ENCODE data around the gene EXD3. TPM values are rescaled to one million over a fixed set of nuclear protein-coding genes. Genes with fewer than 3 reads are reported as not detected.
A peak's percentile ranks its signal among the peaks of the same experiment; 100 is the strongest.

Gene EXD3
- total RNA-seq, 2 donors from 2014 or later = 5.9 to 6.0 TPM

DNA sequence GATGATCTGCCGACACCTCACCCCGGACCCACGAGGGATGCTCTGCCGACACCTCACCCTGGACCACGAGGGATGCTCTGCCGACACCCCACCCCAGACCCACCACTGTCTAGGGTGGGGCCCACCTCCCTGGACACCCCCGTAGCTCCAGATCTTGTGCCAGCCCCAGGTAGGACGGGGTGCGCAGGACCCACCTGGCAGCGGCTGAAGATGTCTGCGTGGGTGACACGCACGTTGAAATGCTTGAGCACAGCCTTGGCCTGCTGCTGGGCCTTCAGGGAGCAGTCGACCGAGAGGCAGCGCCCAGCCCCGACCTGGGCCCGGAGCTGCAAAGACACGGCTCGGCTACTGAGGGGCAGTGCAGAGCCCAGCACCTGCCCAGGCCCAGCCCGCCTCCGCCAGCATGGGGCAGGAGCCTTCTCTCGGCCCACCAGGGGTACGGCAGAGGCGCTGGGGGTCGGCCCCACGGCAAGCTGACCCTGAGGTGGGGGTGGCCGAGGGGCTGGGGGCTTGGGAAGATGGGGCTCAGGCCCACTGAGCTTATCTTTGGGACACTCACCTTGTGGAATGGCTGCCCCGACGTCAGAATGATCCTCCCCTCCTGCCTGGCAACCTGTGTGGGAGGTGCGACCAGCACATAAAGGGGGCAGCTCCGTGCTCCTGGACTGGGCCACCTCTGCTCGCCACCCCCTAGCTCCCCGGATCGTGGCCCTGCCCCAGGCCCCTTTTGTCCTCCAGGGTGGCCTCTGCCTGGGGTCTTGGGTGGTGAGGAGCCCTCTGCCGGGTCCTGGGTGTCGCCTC is 99.2 kb downstream of the EXD3 start:
- H3K9me3 ChIP-seq = no peaks in the 10 kb centered on the region
- no peaks in the 10 kb centered on the region for H3K27me3 ChIP-seq
- H3K27ac ChIP-seq = no peak overlapping the region
- no peaks in the 10 kb centered on the region for H3K36me3 ChIP-seq
- TF ChIP-seq, protein P1, sequence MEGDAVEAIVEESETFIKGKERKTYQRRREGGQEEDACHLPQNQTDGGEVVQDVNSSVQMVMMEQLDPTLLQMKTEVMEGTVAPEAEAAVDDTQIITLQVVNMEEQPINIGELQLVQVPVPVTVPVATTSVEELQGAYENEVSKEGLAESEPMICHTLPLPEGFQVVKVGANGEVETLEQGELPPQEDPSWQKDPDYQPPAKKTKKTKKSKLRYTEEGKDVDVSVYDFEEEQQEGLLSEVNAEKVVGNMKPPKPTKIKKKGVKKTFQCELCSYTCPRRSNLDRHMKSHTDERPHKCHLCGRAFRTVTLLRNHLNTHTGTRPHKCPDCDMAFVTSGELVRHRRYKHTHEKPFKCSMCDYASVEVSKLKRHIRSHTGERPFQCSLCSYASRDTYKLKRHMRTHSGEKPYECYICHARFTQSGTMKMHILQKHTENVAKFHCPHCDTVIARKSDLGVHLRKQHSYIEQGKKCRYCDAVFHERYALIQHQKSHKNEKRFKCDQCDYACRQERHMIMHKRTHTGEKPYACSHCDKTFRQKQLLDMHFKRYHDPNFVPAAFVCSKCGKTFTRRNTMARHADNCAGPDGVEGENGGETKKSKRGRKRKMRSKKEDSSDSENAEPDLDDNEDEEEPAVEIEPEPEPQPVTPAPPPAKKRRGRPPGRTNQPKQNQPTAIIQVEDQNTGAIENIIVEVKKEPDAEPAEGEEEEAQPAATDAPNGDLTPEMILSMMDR (IDR thresholded peaks at IDR 0.05) = no peak
- no peak overlapping the region for H3K4me3 ChIP-seq
- DNase-seq (ENCODE audit: low spot score) = no peak
- H3K4me1 ChIP-seq = peaks cover 0 to 25% of the 10 kb centered on the region in 2 donors

DNA sequence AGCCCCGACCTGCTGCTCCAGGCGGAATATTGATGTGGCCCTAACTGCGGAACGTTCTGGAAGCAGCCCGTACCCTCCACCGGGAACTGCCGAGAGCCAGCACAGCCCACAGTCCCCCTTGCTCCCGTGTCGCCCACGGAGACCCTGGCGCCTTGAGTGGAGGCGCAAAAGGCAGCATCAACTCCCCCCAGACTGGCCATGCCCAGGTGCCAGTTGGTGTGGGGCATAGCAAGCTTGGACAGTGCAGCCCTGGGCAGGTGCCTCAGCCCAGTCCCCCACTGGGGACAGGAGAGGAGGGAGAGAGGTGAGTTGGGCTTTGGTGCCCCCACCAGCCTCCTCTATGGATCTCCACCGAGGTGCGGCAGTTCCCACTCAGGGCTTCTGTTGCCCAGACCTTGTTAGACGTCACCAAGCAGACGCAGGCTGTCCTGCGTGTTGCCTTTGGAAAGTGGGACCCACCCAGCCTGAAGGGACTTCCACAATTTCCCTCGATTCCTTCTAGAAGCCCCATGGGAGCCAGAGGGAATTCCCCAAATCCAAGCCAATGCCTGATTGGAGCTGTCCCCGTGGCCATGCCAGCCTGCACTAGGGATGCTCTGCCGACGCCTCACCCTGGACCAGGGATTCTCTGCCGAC is 101.1 kb downstream of the EXD3 start:
- Histone ChIP-seq H3K4me1 (peaks cover 0 to 33% of the 10 kb centered on the region in 2 donors), H3K27me3 (no peaks in the 10 kb centered on the region), H3K4me3 (no peak overlapping the region), H3K27ac (no peak overlapping the region), H3K9me3 (no peaks in the 10 kb centered on the region), H3K36me3 (no peaks in the 10 kb centered on the region)
- TF ChIP-seq, protein P1 (IDR thresholded peaks at IDR 0.05) = no peak
- DNase-seq (ENCODE audit: low spot score) = no peak

DNA sequence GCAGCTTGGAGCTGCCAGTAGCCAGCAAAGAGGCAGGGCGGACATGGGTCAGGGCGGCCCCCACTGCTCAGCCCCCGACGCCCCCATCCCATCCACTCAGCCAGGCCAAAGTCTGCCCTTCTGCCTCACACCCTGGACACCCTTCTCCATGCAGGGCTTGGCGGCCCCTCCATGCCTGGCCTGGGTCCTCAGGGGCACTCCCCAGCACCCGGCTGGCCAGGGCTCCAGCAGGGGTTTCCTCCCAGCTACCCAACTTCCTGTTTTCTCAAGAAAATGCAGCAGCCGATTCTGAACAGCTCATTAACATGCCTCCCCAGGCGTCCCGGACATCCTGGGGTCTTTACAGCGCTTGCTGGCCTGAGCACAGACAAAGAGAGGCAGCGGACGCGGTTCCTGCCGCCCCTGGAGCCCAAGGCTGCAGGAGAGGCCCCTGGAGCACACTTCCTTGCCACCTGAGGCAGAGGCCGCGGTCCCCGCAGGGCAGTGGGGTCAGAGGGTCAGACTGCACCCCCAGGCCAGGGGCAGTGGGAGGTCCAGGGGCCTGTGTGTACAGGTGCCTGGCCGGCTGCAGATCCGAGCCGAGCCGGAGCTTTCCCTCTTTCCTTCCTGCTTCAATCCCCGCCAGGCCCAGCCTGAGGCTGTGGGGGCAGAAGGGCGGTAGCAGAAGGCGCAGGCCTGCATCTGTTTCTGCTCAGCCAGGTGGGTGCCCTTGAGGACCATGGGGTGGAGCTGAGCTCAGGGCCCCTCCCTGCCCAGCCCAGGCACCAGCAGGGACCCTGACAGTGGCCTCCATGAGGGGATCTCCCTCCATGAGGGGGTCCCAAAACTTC is 102.2 kb downstream of the EXD3 start:
- H3K9me3 ChIP-seq = no peaks in the 10 kb centered on the region
- H3K36me3 ChIP-seq = no peaks in the 10 kb centered on the region
- H3K4me1 ChIP-seq = peaks cover 0 to 44% of the 10 kb centered on the region in 2 donors
- TF ChIP-seq, protein P1 (IDR thresholded peaks at IDR 0.05) = no peak
- DNase-seq (ENCODE audit: low spot score) = no peak
- H3K27ac ChIP-seq = no peak overlapping the region
- no peaks in the 10 kb centered on the region for H3K27me3 ChIP-seq
- no peak overlapping the region for H3K4me3 ChIP-seq

DNA sequence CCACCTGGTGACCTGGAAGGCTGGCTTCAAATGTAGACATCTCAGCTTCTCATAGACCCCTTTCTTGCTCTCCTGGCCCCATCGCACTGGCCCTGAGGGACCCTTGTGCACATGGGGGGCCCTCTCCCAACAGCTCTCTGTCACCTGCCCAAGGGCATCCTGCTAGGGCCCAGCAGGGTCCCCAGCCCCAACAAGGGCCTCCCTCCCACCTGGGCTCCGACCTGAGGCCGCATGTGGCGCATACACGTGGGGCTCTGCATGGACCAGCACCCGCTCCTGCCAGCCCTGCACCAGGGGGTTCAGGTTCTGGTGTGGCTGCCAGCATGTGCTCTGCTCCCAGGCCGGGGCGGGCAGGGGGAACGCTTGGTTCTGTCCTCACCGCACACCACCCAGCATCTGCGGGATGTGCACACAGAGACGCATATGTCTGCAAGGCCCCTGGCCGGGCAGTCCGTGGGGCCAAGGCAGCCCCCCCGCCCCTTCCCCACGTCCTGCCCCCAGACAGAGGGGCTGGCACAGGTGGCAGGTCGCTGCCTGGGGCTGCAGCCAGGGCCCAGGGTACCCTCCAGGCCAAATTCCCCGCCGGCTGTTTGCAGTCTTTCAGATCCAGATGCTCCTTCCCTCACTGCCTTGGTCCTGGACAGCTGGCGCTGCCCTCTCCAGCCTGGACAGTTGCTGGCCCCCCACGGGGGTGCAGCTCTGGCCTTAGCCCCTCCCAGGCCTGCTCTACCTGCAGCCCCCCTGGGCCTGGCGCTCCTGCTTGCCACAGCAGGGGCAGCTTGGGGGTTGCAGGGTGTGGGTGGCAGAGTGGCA is 103.0 kb downstream of the EXD3 start:
- Histone ChIP-seq H3K27me3 (no peaks in the 10 kb centered on the region), H3K36me3 (no peaks in the 10 kb centered on the region), H3K4me1 (peaks cover 0 to 52% of the 10 kb centered on the region in 2 donors), H3K27ac (peak overlapping the region; percentile 31 to 69), H3K9me3 (no peaks in the 10 kb centered on the region), H3K4me3 (no peak overlapping the region)
- no peak for DNase-seq (ENCODE audit: low spot score)
- TF ChIP-seq, protein P1 (IDR thresholded peaks at IDR 0.05) = no peak

Data from right atrium auricular region (tissue), 2 donors.